Suppressor macrophage treated with lipopolysaccharide for 1 hour (primary cell): ENCODE results near the gene CACNA2D4.
A peak's percentile ranks its signal among the peaks of the same experiment; 100 is the strongest.

ENCODE experiments used
- DNase-seq, 3 donors: peaks; one replicate each; pipeline ENCODE4 v3.0.0-alpha.2; 2020 to 2022

CACNA2D4 gene

GRCh38 chr12:1768615-1769014 is 149.8 kb downstream of the CACNA2D4 start:
- no peak for DNase-seq

- DNase-seq, result no peak
Observed at GRCh38 chr12:1767407-1768090, 150.9 kb downstream of the CACNA2D4 start.

GRCh38 chr12:1766110-1766509 is 152.3 kb downstream of the CACNA2D4 start:
- DNase-seq, result no peak

- DNase-seq, result peak; percentile 51 to 65 (median 62)
Observed at GRCh38 chr12:1763153-1763552, 155.3 kb downstream of the CACNA2D4 start.

- DNase-seq, result no peak
Observed at GRCh38 chr12:1761857-1762256, 156.6 kb downstream of the CACNA2D4 start.

- peak; percentile 5 to 24 (median 18) for DNase-seq
Observed at GRCh38 chr12:1760566-1761382, 157.7 kb downstream of the CACNA2D4 start.

- DNase-seq, result no peak
Observed at GRCh38 chr12:1758887-1759286, 159.6 kb downstream of the CACNA2D4 start.

- no peak for DNase-seq
Observed at GRCh38 chr12:1758376-1758775, 160.1 kb downstream of the CACNA2D4 start.

GRCh38 chr12:1750300-1750699 is 168.2 kb downstream of the CACNA2D4 start:
- no peak for DNase-seq

- DNase-seq, result no peak
Observed at GRCh38 chr12:1749019-1749418, 169.4 kb downstream of the CACNA2D4 start.

GRCh38 chr12:1747609-1748008 is 170.8 kb downstream of the CACNA2D4 start:
- no peak for DNase-seq

GRCh38 chr12:1744932-1745331 is 173.5 kb downstream of the CACNA2D4 start:
- DNase-seq, result no peak
